PC-3 (cell line): ENCODE data around the gene OLIG2.

Experiments used
- EZH2 ChIP-seq: fragments of 300-600 bp; sonication (generic); IDR thresholded peaks from one replicate; pipeline ENCODE4 v1.6.1; 2017; ENCODE audit warnings: antibody characterized with exemption, mild to moderate bottlenecking, low read length; ENCODE audit not compliant: unreplicated experiment
- EZH2phosphoT487 ChIP-seq: fragments of 300-600 bp; sonication (generic); IDR thresholded peaks from 2 replicates; pipeline ENCODE4 v1.6.1; 2018; ENCODE audit warnings: mild to moderate bottlenecking, antibody characterized with exemption, low read length, borderline replicate concordance
- TF ChIP-seq, protein P1 (sequence below): fragments of 300-600 bp; sonication (generic); conservative IDR thresholded peaks from 2 replicates; pipeline ENCODE4 v1.5.1; 2017; ENCODE audit warnings: antibody characterized with exemption, low read depth, mild to moderate bottlenecking, low read length

- TF ChIP-seq, protein P1, sequence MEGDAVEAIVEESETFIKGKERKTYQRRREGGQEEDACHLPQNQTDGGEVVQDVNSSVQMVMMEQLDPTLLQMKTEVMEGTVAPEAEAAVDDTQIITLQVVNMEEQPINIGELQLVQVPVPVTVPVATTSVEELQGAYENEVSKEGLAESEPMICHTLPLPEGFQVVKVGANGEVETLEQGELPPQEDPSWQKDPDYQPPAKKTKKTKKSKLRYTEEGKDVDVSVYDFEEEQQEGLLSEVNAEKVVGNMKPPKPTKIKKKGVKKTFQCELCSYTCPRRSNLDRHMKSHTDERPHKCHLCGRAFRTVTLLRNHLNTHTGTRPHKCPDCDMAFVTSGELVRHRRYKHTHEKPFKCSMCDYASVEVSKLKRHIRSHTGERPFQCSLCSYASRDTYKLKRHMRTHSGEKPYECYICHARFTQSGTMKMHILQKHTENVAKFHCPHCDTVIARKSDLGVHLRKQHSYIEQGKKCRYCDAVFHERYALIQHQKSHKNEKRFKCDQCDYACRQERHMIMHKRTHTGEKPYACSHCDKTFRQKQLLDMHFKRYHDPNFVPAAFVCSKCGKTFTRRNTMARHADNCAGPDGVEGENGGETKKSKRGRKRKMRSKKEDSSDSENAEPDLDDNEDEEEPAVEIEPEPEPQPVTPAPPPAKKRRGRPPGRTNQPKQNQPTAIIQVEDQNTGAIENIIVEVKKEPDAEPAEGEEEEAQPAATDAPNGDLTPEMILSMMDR = no peak
- TF ChIP-seq EZH2 (no peak), EZH2phosphoT487 (no peak)
Measured at GRCh38 chr21:33039536-33039935, 13.8 kb downstream of the OLIG2 start.
